HEK293T (cell line): ENCODE data around the gene LPCAT1.
"Not testable (repeated sequence)": the region's sequence is repeated elsewhere in the genome, so short reads cannot be mapped to it uniquely, and the experiment has no call there.

Source experiments
- ARNT ChIP-seq: fragments of 450-650 bp; IDR thresholded peaks from 2 replicates; pipeline ENCODE4 v1.6.1; 2017; ENCODE audit warnings: mild to moderate bottlenecking
- BHLHE40 ChIP-seq: fragments of 450-650 bp; IDR thresholded peaks from 2 replicates; pipeline ENCODE4 v1.6.1; 2016; ENCODE audit warnings: mild to moderate bottlenecking, moderate library complexity, borderline replicate concordance
- CTBP1 ChIP-seq: fragments of 450-650 bp; IDR thresholded peaks from 2 replicates; pipeline ENCODE4 v1.6.1; 2016; ENCODE audit warnings: borderline replicate concordance
- FOXA1 ChIP-seq: fragments of 450-650 bp; IDR thresholded peaks from 2 replicates; pipeline ENCODE4 v1.6.1; 2016; ENCODE audit warnings: mild to moderate bottlenecking
- FOXK2 ChIP-seq: fragments of 450-650 bp; IDR thresholded peaks from 2 replicates; pipeline ENCODE4 v1.6.1; 2016; ENCODE audit warnings: mild to moderate bottlenecking
- FOXM1 ChIP-seq: fragments of 450-650 bp; IDR thresholded peaks from 2 replicates; pipeline ENCODE4 v1.6.1; 2017; ENCODE audit warnings: mild to moderate bottlenecking, borderline replicate concordance
- HDGF ChIP-seq: fragments of 450-650 bp; IDR thresholded peaks from 2 replicates; pipeline ENCODE4 v1.6.1; 2017; ENCODE audit warnings: antibody characterized with exemption, borderline replicate concordance
- L3MBTL2 ChIP-seq: fragments of 450-650 bp; conservative IDR thresholded peaks from 2 replicates; pipeline ENCODE4 v1.6.1; 2016; ENCODE audit warnings: mild to moderate bottlenecking
- LEF1 ChIP-seq: fragments of 450-650 bp; IDR thresholded peaks from 2 replicates; pipeline ENCODE4 v1.6.1; 2017; ENCODE audit warnings: mild to moderate bottlenecking, borderline replicate concordance
- NFRKB ChIP-seq: fragments of 450-650 bp; IDR thresholded peaks from 2 replicates; pipeline ENCODE4 v1.6.1; 2016; ENCODE audit warnings: mild to moderate bottlenecking, moderate library complexity
- SUZ12 ChIP-seq: fragments of 450-650 bp; IDR thresholded peaks from 2 replicates; pipeline ENCODE4 v1.6.1; 2016; ENCODE audit warnings: mild to moderate bottlenecking
- TARDBP ChIP-seq: fragments of 450-650 bp; IDR thresholded peaks from 2 replicates; pipeline ENCODE4 v1.6.1; 2016
- ZNF384 ChIP-seq: fragments of 450-650 bp; IDR thresholded peaks from 2 replicates; pipeline ENCODE4 v1.6.1; 2016

DNA sequence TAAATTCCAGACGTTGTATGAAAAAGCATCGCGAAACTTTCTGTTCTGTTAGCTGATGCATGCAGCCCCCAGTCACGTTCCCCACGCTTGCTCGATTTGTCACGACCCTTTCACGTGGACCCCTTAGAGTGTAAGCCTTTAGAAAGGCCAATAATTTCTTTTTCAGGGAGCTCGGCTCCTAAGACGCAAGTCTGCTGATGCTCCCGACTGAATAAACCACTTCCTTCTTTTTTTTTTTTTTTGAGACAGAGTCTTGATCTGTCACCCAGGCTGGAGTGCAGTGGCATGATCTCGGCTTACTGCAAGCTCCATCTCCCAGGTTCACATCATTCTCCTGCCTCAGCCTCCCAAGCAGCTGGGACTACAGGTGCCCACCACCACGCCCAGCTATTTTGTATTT is 36.7 kb upstream of the LPCAT1 start:
- not testable (repeated sequence) for TF ChIP-seq HDGF, FOXM1, NFRKB, LEF1, ARNT, ZNF384, SUZ12, L3MBTL2, TARDBP, FOXA1, CTBP1, FOXK2, BHLHE40
